NCI-H2171 (cell line): ENCODE results near the gene HRC.
"Not testable (repeated sequence)": the region's sequence is repeated elsewhere in the genome, so short reads cannot be mapped to it uniquely, and the experiment has no call there.

Experiments used
- DNase-seq: peaks from one replicate; lab custom pipeline; 2025; lab: John Stamatoyannopoulos, UW

The HRC gene, protein sequence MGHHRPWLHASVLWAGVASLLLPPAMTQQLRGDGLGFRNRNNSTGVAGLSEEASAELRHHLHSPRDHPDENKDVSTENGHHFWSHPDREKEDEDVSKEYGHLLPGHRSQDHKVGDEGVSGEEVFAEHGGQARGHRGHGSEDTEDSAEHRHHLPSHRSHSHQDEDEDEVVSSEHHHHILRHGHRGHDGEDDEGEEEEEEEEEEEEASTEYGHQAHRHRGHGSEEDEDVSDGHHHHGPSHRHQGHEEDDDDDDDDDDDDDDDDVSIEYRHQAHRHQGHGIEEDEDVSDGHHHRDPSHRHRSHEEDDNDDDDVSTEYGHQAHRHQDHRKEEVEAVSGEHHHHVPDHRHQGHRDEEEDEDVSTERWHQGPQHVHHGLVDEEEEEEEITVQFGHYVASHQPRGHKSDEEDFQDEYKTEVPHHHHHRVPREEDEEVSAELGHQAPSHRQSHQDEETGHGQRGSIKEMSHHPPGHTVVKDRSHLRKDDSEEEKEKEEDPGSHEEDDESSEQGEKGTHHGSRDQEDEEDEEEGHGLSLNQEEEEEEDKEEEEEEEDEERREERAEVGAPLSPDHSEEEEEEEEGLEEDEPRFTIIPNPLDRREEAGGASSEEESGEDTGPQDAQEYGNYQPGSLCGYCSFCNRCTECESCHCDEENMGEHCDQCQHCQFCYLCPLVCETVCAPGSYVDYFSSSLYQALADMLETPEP

DNA sequence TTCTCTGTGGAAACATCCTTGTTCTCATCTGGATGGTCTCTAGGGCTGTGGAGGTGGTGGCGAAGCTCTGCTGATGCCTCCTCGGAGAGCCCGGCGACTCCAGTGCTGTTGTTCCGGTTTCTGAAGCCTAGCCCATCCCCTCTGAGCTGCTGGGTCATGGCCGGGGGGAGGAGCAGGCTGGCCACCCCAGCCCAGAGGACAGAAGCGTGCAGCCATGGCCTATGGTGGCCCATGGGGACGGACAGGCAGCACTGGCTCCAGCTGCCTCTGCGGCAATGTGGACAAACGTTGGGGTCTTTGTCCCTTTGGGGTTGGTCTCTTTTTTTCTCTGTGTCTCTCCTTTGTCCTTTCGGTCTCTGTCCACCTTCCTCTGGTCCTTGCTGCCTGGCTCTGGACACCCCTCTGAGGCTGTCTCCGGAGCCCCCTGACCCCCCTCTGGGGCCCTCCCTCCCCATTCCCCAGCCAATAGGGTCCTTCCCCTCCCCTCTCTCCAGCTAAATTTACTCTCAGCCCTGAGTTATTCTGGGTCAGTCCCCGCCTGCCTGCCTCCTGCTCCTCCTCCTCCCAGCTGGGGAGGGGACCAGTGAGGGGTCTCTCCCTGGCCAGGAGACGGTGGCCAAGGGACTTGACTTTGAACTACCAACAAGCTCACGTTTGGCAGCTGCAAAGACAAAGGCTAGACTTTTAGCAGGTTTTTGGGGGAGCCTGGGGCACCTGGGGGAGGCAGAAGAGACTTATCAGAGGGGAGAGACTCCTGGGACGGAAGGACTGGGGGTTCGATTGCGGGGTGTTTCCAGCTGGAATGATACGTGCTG, at the start of gene HRC:
Gene HRC (minus strand): TSS at position 392 of the 815 bp plus-strand sequence. CDS start 159 bp downstream, at position 233.
- DNase-seq, result no peak

DNA sequence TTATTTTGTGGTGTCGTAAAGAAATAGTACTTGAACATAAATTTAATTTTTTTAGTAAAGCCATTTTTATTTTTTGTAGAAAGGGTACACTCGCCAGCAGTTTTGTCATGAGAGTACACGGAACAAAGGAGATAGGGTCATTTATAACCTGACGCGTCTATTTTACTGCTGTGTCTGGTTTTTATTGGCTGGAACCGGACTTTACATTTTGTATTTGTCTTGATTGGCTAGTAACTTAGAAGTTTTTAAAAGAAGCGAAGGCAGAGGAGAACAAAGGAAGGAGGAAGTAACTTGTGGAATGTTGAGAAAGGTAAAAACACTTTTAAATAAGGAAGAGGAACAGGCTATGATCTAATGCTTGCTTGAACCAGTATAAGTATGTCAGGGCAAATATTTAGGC, 45.8 kb upstream of the HRC start:
- DNase-seq, result no peak

DNA sequence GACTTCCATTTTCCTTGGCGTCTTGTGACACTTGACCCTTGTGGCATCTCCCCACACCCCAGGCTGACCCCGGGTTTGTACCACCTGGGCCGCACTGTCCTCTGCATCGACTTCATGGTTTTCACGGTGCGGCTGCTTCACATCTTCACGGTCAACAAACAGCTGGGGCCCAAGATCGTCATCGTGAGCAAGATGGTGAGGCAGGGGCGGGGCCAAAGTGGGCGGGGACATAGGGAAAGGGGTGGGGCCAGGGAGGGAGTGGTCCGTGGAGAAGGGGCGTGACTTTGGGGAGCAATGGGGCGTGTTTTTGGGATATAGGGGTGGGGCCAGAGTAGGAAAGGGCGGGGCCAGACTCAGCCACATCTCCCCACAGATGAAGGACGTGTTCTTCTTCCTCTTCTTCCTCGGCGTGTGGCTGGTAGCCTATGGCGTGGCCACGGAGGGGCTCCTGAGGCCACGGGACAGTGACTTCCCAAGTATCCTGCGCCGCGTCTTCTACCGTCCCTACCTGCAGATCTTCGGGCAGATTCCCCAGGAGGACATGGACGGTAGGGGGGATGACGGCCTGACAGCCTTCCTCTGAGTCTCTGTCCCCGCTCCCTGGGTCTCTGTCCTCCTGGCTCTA, 45.2 kb upstream of the HRC start:
- no peak for DNase-seq

DNA sequence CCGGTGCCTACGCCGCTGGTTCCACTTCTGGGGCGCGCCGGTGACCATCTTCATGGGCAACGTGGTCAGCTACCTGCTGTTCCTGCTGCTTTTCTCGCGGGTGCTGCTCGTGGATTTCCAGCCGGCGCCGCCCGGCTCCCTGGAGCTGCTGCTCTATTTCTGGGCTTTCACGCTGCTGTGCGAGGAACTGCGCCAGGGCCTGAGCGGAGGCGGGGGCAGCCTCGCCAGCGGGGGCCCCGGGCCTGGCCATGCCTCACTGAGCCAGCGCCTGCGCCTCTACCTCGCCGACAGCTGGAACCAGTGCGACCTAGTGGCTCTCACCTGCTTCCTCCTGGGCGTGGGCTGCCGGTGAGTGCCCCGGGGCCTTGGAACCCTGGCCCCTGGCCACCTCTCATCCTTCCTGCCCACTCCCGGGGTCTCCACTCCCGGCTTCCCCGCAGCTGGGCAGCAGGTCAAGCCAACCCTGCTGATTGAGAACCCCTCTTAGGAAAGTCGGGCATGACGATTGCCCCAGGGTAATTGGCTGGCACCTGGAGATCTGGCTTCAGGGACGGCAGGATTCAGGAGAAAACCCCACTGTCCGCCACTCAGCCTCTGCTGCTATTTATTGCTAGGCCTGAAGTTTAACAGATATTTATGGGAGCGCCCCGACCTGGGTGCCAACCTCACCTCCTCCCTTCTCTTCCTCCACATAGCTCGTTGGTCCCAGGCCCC, 41.5 kb upstream of the HRC start:
- DNase-seq, result no peak

DNA sequence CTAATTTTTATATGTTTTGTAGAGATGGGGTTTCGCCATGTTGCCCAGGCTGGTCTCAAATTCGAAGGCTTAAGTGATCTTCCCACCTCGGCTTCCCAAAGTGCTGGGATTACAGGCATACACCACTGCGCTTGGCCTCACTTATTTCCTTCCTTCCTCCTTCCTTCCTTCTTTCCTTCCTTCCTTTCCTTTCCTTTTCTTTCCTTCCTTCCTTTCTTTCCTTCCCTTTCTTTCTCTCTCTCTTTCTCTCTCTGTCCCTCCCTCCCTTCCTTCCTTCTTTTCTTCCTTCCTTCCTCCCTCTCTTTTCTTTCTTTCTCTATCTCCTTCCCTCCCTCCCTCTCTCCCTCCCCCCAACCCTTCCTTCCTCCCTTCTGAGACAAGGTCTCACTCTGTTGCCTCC, 39.2 kb upstream of the HRC start:
- no peak for DNase-seq

DNA sequence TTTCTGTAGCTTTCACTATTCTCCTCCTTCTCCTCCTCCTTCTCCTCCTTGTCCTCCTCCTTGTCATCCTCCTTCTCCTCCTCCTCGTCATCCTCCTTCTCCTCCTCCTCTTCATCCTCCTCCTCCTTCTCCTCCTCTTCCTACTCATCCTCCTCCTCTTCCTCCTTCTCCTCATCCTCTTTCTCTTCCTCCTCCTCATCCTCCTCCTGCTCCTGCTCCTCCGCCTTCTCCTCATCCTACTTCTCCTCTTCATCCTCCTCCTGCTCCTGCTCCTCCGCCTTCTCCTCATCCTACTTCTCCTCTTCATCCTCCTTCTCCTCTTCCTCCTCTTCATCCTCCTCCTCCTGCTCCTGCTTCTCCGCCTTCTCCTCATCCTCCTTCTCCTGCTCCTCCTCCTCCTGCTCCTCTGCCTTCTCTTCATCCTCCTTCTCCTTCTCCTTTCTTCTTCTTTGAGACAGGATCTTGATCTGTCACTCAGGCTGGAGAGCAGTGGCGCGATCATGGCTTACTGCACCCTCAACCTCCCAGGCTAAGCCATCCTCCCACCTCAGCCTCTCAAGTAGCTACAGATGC, 38.7 kb upstream of the HRC start:
- DNase-seq, result no peak

DNA sequence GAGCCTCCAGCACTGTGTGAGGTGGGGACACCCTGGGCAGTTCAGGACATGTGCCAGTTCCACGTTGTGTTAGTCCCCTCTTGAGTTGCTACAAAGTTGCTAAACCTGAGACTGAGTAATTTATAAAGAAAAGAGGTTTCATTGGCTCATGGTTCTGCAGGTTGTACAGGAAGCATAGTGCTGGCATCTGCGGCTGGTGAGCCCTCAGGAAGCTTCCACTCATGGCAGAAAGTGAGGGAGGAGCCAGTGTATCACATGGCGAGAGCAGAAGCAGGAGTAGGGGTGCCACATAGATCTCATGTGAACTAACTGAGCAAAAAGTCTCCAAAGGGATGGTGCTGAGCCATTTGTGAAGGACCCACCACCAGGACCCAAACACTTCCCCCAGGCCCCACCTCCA, 35.6 kb upstream of the HRC start:
- DNase-seq, result no peak

DNA sequence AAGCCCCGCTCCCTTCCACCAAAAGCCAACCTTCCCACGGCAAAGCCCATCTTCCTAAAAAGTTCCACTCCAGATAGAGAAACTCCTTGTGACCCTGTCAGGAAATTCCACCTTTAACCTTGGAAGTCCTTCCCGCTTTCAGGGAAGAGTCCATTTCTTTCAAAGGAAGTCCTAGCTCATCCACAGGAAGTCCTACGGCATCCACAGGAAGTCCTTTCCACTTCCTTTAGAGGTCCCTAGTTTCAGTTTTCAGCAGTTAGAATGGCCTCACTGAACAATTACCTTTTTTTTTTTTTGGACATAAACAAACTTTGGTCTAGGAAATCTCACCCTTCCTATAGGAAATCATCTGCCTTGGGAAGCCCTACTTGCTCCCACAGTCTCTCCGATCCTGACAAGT, 34.1 kb upstream of the HRC start:
- DNase-seq, result no peak

DNA sequence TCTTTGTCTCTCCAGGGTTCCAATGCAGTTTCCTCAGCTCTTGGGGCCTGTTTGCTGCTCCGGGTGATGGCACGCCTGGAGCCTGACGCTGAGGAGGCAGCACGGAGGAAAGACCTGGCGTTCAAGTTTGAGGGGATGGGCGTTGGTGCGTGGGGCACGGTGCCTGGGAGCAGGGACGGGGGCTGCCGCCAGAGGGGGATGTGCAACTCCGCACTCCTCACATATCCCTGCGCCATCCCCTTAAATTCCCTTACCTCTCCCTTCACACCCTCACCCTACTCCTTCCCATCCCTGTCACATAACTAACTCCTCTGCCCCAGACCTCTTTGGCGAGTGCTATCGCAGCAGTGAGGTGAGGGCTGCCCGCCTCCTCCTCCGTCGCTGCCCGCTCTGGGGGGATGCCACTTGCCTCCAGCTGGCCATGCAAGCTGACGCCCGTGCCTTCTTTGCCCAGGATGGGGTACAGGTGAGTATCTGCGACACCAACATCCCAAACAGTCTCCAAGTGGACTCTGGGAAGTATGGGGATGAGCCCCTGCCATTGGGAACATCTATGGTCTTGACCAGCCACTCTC, 33.5 kb upstream of the HRC start:
- no peak for DNase-seq

DNA sequence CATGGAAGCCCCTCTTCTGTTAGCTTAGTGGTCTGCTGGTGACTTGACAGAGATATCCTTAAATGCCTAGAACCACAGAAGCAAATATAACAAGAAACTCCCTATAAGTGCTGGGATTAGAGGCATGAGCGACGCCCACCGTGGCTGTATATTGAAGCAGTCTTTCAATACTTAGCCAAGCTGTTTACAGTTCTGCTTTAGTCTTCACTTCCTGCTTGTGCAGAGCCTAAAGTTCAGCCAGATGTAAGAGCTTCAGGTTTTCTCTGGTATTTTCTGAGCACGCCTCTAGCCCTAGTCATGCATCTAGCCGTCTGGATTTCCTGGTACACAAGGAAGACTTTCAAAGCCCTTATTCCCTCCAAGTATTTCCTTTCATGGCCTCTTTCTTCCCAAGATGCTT, 30.9 kb upstream of the HRC start:
- no peak for DNase-seq

DNA sequence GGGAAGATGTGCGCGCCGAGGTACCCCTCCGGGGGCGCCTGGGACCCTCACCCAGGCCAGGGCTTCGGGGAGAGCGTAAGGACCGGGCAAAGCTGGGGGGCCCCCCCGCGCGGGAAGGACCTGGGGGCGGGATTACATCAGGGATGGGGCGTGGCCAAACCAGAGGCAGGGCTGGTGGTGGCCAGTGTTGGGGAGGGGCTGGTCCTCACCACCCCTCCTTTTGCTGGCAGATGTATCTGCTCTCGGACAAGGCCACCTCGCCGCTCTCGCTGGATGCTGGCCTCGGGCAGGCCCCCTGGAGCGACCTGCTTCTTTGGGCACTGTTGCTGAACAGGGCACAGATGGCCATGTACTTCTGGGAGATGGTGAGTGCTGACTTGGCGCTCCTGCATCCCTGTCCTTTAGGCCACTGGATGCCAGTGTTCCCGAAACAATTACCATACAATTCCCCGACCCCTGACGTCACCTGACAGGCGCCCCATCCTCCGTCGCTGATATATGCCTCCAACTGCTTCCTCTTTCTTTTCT, 27.7 kb upstream of the HRC start:
- no peak for DNase-seq

DNA sequence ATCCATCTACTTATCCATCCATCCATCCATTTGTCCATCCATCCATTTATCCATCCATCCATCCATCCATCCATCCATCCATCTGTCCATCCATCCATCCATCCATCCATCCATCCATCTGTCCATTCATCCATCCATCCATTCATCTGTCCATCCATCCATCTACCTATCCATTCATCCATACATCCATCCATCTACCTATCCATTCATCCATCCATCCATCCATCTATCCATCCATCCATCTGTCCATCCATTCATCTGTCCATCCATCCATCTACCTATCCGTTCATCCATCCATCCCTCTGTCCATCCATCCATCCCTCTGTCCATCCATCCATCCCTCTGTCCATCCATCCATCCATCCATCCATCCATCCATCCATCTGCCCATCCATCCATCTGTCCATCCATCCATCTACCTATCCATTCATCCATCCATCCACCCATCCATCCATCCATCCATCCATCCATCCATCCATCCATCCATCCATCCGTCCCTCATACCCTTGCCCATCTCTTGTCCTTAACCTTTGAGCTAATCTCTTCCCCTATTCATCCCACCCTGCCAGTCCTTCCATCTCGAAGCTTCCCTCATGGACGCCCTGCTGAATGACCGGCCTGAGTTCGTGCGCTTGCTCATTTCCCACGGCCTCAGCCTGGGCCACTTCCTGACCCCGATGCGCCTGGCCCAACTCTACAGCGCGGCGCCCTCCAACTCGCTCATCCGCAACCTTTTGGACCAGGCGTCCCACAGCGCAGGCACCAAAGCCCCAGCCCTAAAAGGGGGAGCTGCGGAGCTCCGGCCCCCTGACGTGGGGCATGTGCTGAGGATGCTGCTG, 27.0 kb upstream of the HRC start:
- not testable (repeated sequence) for DNase-seq

DNA sequence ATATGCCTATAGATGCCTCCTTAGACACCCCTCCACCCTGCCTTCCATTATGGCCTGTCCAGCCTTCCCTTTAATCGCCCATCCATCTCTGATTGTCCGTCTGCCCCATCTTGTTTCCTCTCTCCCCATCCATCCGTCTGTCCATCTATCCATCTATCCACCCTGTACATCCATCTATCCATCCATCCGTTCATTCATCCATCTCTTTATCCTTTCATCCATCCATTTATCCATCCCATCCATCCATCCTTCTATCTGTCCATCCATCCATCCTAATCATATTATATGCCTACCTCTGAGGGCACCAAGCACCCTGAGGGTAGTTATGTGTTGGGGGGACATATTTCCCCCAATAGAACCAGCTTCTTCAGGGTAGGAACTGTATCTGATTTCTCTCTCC, 25.5 kb upstream of the HRC start:
- DNase-seq, result no peak

DNA sequence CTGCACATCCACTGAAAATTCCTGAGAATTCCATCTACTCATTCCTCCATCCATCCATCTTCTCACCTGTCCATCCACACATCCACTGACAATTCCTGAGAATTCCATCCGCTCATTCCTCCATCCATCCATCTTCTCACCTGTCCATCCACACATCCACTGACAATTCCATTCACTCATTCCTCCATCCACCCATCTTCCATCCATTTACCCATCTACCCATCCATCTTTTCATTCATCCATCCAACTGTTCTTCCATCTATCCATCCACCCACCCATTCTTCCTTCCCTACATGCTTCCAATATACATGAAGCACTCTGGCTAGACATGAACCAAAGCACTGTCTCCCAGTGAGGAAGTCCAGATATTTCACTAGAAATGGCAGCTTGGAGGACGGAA, 18.0 kb upstream of the HRC start:
- DNase-seq, result no peak

DNA sequence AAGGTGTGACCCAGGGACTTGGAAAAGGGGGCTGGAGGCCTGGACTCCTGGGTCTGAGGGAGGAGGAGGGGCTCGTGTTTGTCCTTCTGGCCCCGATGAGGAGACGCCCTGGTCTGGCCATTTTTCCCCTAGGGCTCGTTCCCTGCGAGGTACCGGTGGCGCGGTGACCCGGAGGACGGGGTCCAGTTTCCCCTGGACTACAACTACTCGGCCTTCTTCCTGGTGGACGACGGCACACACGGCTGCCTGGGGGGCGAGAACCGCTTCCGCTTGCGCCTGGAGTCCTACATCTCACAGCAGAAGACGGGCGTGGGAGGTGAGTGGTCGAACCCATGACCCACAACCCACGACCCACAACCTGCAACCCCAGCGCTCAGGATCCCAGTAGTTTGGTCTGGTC, 13.2 kb upstream of the HRC start:
- DNase-seq, result no peak

DNA sequence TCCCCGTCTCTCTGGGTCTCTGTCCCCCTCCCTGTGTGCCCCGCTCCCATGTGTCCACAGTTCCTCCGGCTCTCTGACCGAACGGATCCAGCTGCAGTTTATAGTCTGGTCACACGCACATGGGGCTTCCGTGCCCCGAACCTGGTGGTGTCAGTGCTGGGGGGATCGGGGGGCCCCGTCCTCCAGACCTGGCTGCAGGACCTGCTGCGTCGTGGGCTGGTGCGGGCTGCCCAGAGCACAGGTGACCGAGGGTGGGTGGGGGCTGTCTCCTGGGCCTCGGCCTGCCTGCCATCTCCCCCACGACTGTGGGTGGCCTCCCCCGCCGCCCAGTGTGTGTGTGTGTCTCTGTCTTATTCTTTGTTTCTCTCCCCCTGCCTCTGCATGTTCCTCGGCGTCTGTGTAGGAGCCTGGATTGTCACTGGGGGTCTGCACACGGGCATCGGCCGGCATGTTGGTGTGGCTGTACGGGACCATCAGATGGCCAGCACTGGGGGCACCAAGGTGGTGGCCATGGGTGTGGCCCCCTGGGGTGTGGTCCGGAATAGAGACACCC, 12.7 kb upstream of the HRC start:
- DNase-seq, result no peak

DNA sequence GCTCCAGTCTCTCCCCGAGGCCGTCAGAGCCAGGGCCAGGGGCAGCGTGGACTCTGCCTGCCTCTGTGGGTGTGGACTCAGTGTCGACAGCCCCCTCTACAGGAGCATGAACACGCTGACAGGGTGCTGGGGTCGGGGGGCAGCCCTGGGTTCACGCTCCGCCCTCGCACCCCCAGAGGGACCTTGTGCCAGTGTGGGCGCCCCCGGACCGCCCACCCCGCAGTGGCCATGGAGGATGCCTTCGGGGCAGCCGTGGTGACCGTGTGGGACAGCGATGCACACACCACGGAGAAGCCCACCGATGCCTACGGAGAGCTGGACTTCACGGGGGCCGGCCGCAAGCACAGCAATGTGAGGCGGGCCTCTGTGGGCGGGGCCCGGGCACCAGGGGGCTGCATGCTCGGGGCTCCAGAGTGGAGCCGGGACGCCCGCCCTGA, 10.7 kb upstream of the HRC start:
- DNase-seq, result no peak

DNA sequence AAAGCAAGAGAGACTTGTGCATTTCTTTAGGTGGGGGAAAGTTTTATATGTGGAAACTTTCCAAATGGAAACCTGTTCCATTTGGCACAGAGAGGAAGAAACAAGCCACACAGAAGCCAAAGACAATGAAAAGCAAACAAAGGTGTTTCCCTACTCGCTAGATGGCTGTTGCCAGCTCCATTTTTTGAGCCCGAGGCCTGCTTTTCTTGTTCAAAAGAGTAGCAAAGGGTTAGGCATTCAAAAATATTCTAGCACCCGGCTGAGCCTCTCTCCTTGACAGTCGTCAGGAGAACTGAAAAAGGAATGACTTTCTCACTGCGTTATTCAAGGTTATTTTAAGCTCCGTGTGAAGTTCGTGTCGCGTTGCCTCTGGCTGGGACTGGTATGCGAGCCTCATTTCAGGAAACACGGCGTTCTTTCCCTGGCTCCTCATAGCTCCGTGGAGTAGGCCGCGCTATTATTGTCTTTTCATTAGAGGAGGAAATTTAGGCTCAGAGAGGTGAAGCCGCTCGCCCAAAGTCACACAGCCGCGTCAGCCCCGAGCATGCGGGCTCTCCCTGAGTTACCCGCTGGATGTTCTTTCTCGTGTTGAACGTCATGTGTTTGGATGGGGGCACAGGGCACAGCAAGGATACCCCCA, 10.0 kb upstream of the HRC start:
- no peak for DNase-seq

DNA sequence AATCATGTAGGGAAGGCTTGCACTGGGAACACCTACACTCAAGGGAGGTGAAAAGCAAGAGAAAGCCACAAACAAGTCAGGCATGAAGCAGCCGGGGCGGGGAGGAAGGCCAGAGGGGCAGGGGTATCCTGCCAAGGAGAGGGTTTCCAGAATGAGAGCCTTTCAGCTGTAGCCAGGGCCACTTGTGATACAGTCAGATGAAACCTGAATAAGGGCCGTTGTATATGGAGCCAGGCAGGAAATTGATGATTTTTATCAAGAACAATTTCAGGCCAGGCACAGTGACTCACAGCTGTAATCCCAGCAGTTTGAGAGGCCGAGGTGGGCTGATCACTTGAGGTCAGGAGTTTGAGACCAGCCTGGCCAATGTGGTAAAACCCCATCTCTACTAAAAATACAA, 6.8 kb upstream of the HRC start:
- no peak for DNase-seq
